HCT116 (cell line): ENCODE measurements around the gene ADCY2. TPM values are rescaled to one million over a fixed set of nuclear protein-coding genes. Genes with fewer than 3 reads are reported as not detected.

Experiments used
- ATAC-seq: fragments of 200-7000 bp; cut with Tn5 transposase; 2 replicates; pipeline ENCODE4 v1.9.1; 2020; ENCODE audit warnings: mild to moderate bottlenecking, moderate library complexity
- BruUV-seq: library from RNA; stranded (reverse); fragments of 400-500 nt; replicated peaks from 2 replicates; lab custom pipeline; 2021; lab: Mats Ljungman, UMichigan
- CTCF ChIA-PET: fragments of 300-600 bp; sonication (Branson Sonifier 250); formaldehyde crosslinking; loops from one replicate; lab custom pipeline; 2021; ENCODE audit warnings: antibody characterized with exemption; lab: Charles Lee
- POLR2A ChIA-PET: fragments of 300-600, 350-600 bp; sonication (Branson Sonifier 250); formaldehyde crosslinking; loops from one replicate; lab custom pipeline; 2021; ENCODE audit warnings: antibody characterized with exemption; lab: Charles Lee
- RAD21 ChIA-PET, 2 experiments: fragments of 300-600 bp; sonication (Branson Sonifier 250); formaldehyde crosslinking; loops; one replicate each; lab custom pipeline; 2023; ENCODE audit warnings: low total read pairs in 2 of 2; ENCODE audit not compliant: uncharacterized antibody in 2 of 2, unreplicated experiment in 2 of 2, low non-redundant PET in 1 of 2; lab: Charles Lee
- DNase-seq: peaks from one replicate; pipeline ENCODE4 v3.0.0-alpha.2; 2010; ENCODE audit warnings: low read depth, low spot score
- H2AFZ ChIP-seq: fragments of 200-600 bp; shearing (Covaris generic), sonication (generic); 2 replicates; pipeline ENCODE4 v1.6.1; 2017; ENCODE audit warnings: low read depth, mixed run types, mixed read lengths, antibody characterized with exemption, low read length; ENCODE audit not compliant: poor library complexity, severe bottlenecking
- H3K27ac ChIP-seq: 2 replicates; pipeline ENCODE4 v1.5.1; 2012; ENCODE audit warnings: low read depth, low read length
- H3K27me3 ChIP-seq: fragments of 200-600 bp; sonication (generic); 2 replicates; pipeline ENCODE4 v1.6.1; 2016; ENCODE audit warnings: mixed run types, low read length, mixed read lengths; ENCODE audit not compliant: insufficient read depth
- H3K36me3 ChIP-seq, 2 experiments: fragments of 200-500 bp in 1 of 2; fragments of 200-600 bp in 1 of 2; sonication (Bioruptor generic) in 1 of 2; sonication (generic) in 1 of 2; 2 replicates each; pipeline versions ENCODE4 v1.5.1 to v1.6.1; 2014 to 2016; ENCODE audit warnings: low read length in 2 of 2, inconsistent platforms in 1 of 2, mixed read lengths in 1 of 2, mixed run types in 1 of 2; ENCODE audit not compliant: insufficient read depth in 2 of 2, control insufficient read depth in 1 of 2
- H3K4me1 ChIP-seq, 2 experiments: fragments of 200-600 bp in 1 of 2; sonication (generic) in 1 of 2; 2 replicates each; pipeline versions ENCODE4 v1.5.1 to v1.6.1; 2012 to 2017; ENCODE audit warnings: low read length in 2 of 2, inconsistent platforms in 1 of 2, mild to moderate bottlenecking in 1 of 2, mixed read lengths in 1 of 2, mixed run types in 1 of 2, moderate library complexity in 1 of 2; ENCODE audit not compliant: insufficient read depth in 2 of 2, control insufficient read depth in 1 of 2
- H3K4me2 ChIP-seq: fragments of 200-600 bp; sonication (generic); 2 replicates; pipeline ENCODE4 v1.6.1; 2017; ENCODE audit warnings: mixed run types, low read length, mixed read lengths
- H3K4me3 ChIP-seq, 2 experiments: fragments of 200-600 bp in 1 of 2; sonication (generic) in 1 of 2; replicated peaks in 1 of 2; 2 replicates each; pipeline ENCODE4 v1.5.1; 2011 to 2016; ENCODE audit warnings: low read length in 2 of 2, control low read depth in 1 of 2, low read depth in 1 of 2, mild to moderate bottlenecking in 1 of 2, mixed read lengths in 1 of 2, mixed run types in 1 of 2
- H3K79me2 ChIP-seq: fragments of 200-600 bp; sonication (generic); 2 replicates; pipeline ENCODE4 v1.6.1; 2017; ENCODE audit warnings: mild to moderate bottlenecking, mixed run types, low read length, moderate library complexity, mixed read lengths; ENCODE audit not compliant: insufficient read depth
- H3K9ac ChIP-seq: fragments of 200-600 bp; sonication (generic); 2 replicates; pipeline ENCODE4 v1.6.1; 2016; ENCODE audit warnings: low read length, mixed read lengths
- H3K9me2 ChIP-seq: fragments of 200-600 bp; sonication (generic), shearing (Covaris generic); 2 replicates; pipeline ENCODE4 v1.6.1; 2017; ENCODE audit warnings: mixed run types, mild to moderate bottlenecking, moderate library complexity; ENCODE audit not compliant: insufficient read depth
- H3K9me3 ChIP-seq, 2 experiments: fragments of 200-500 bp in 1 of 2; fragments of 200-600 bp in 1 of 2; sonication (Bioruptor generic) in 1 of 2; sonication (generic) in 1 of 2; 2 replicates each; pipeline ENCODE4 v1.6.1; 2014 to 2017; ENCODE audit warnings: low read length in 2 of 2, mixed read lengths in 2 of 2, inconsistent platforms in 1 of 2, low read depth in 1 of 2, mild to moderate bottlenecking in 1 of 2, mixed run types in 1 of 2, moderate library complexity in 1 of 2; ENCODE audit not compliant: control insufficient read depth in 1 of 2, insufficient read depth in 1 of 2
- H4K20me1 ChIP-seq: fragments of 200-600 bp; sonication (generic), shearing (Covaris generic); 2 replicates; pipeline ENCODE4 v1.6.1; 2017; ENCODE audit warnings: mixed run types, mild to moderate bottlenecking, moderate library complexity; ENCODE audit not compliant: insufficient read depth
- CEBPB ChIP-seq: IDR thresholded peaks from 2 replicates; pipeline ENCODE4 v1.6.1; 2012; ENCODE audit warnings: low read depth
- EGR1 ChIP-seq: IDR thresholded peaks from 2 replicates; pipeline ENCODE4 v1.6.1; 2012; ENCODE audit warnings: low read depth
- ELF1 ChIP-seq: IDR thresholded peaks from 2 replicates; pipeline ENCODE4 v1.6.1; 2012; ENCODE audit warnings: low read depth, borderline replicate concordance
- FOSL1 ChIP-seq: IDR thresholded peaks from 2 replicates; pipeline ENCODE4 v1.6.1; 2012; ENCODE audit warnings: low read depth
- POLR2A ChIP-seq: IDR thresholded peaks from 2 replicates; pipeline ENCODE4 v1.7.0; 2011; ENCODE audit warnings: borderline replicate concordance; ENCODE audit not compliant: insufficient read depth, insufficient read length; ENCODE audit errors: extremely low read depth
- POLR2AphosphoS5 ChIP-seq: IDR thresholded peaks from 2 replicates; pipeline ENCODE4 v1.6.1; 2011; ENCODE audit warnings: mild to moderate bottlenecking, low read depth, low read length, moderate library complexity
- RAD21 ChIP-seq: IDR thresholded peaks from 2 replicates; pipeline ENCODE4 v1.6.1; 2012; ENCODE audit warnings: low read depth, mild to moderate bottlenecking
- SP1 ChIP-seq: IDR thresholded peaks from 2 replicates; pipeline ENCODE4 v1.6.1; 2012; ENCODE audit warnings: low read depth
- TCF7L2 ChIP-seq: IDR thresholded peaks from 2 replicates; pipeline ENCODE4 v1.7.0; 2011; ENCODE audit warnings: borderline replicate concordance, inconsistent platforms; ENCODE audit not compliant: insufficient read depth, insufficient read length; ENCODE audit errors: extremely low read depth
- YY1 ChIP-seq: IDR thresholded peaks from 2 replicates; pipeline ENCODE4 v1.6.1; 2011; ENCODE audit warnings: low read length, low read depth, moderate library complexity, mild to moderate bottlenecking; ENCODE audit not compliant: insufficient replicate concordance; ENCODE audit errors: extremely low read depth
- ZFX ChIP-seq: fragments of 450-650 bp; IDR thresholded peaks from 2 replicates; pipeline ENCODE4 v1.6.1; 2017
- ZNF274 ChIP-seq: fragments of 200-500 bp; sonication (Bioruptor generic); IDR thresholded peaks from 2 replicates; pipeline ENCODE4 v1.6.1; 2014; ENCODE audit warnings: mild to moderate bottlenecking, low read depth, low read length, inconsistent platforms
- intact Hi-C: fragments of 100-400 bp; cut with micrococcal nuclease; formaldehyde crosslinking; loops from 2 replicates; pipeline ENCODE4 v1.10.0; 2022
- total RNA-seq: library from RNA; stranded (reverse); gene quantifications from one replicate; pipeline ENCODE4 v1.2.1, GENCODE V29; 2021; ENCODE audit not compliant: unreplicated experiment
- TF ChIP-seq, protein P1 (sequence below): IDR thresholded peaks from 2 replicates; pipeline ENCODE4 v1.6.1; 2012
- TF ChIP-seq, protein P2 (sequence below), 3 experiments: fragments of 200-600 bp in 1 of 3; sonication (generic) in 1 of 3; IDR thresholded peaks in 2 of 3; conservative IDR thresholded peaks in 1 of 3; 2 replicates each; pipeline ENCODE4 v1.5.1; 2012 to 2017; ENCODE audit warnings: low read depth in 2 of 3, low read length in 2 of 3, antibody characterized with exemption in 1 of 3, borderline replicate concordance in 1 of 3, control low read depth in 1 of 3, mild to moderate bottlenecking in 1 of 3, mixed read lengths in 1 of 3, mixed run types in 1 of 3, moderate library complexity in 1 of 3; ENCODE audit not compliant: insufficient read depth in 1 of 3

Gene ADCY2
- total RNA-seq, 1 experiment from 2014 or later = 0.15 TPM

DNA sequence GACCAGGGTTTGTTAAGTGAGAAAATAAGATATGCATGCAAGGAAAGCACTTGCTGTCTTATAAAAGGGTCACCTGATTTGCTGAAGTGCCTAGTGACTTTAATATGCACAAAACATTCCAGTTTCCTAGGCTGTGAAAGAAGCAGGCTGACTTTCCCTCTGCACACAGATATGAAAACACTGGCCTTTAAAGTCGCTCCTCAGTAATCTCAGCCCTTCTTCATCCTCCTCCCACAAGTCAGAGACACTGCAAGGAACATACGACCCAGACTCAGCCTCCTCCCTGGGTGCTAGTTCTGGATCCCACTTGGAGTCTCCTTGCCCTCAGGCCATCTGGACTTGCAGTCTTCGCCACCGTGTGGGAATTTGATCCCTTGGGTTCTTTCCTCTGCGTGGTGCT is 288.9 kb downstream of the ADCY2 start:
- Histone ChIP-seq H3K4me3 (no peak overlapping the region), H3K36me3 (no peaks in the 10 kb centered on the region), H3K4me1 (no peaks in the 10 kb centered on the region), H3K9me3 (no peaks in the 10 kb centered on the region; a peak in 1 of 4 replicates), H3K4me2 (no peak overlapping the region), H3K79me2 (no peaks in the 10 kb centered on the region), H3K27me3 (no peaks in the 10 kb centered on the region), H3K9me2 (no peaks in the 10 kb centered on the region), H4K20me1 (no peaks in the 10 kb centered on the region), H3K27ac (no peak overlapping the region), H2AFZ (no peak overlapping the region), H3K9ac (no peak overlapping the region)
- BruUV-seq = no TSS peak
- DNase-seq (no peak), ATAC-seq (no peak)
- intact Hi-C loops = no loop called here
- no peak for TF ChIP-seq ELF1
- no peak for TF ChIP-seq POLR2AphosphoS5
- TF ChIP-seq FOSL1 = no peak
- TF ChIP-seq ZFX = no peak
- TF ChIP-seq SP1 = no peak
- TF ChIP-seq TCF7L2 = no peak
- TF ChIP-seq POLR2A = no peak
- TF ChIP-seq, protein P1, sequence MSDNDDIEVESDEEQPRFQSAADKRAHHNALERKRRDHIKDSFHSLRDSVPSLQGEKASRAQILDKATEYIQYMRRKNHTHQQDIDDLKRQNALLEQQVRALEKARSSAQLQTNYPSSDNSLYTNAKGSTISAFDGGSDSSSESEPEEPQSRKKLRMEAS = no peak
- TF ChIP-seq EGR1 = no peak
- no peak for TF ChIP-seq ZNF274
- TF ChIP-seq, protein P2, sequence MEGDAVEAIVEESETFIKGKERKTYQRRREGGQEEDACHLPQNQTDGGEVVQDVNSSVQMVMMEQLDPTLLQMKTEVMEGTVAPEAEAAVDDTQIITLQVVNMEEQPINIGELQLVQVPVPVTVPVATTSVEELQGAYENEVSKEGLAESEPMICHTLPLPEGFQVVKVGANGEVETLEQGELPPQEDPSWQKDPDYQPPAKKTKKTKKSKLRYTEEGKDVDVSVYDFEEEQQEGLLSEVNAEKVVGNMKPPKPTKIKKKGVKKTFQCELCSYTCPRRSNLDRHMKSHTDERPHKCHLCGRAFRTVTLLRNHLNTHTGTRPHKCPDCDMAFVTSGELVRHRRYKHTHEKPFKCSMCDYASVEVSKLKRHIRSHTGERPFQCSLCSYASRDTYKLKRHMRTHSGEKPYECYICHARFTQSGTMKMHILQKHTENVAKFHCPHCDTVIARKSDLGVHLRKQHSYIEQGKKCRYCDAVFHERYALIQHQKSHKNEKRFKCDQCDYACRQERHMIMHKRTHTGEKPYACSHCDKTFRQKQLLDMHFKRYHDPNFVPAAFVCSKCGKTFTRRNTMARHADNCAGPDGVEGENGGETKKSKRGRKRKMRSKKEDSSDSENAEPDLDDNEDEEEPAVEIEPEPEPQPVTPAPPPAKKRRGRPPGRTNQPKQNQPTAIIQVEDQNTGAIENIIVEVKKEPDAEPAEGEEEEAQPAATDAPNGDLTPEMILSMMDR (IDR thresholded peaks at IDR 0.05 in 2 of 3, conservative IDR thresholded peaks at IDR 0.05 in 1 of 3; ENCODE audit: borderline replicate concordance in 1 of 3, insufficient read depth in 1 of 3, low read depth in 2 of 3, low read length in 2 of 3) = no peak
- no peak for TF ChIP-seq CEBPB
- no peak for TF ChIP-seq YY1
- TF ChIP-seq RAD21 = no peak
- ChIA-PET CTCF (no interaction called here), POLR2A (no interaction called here), RAD21 (no interaction called here)
